Measurements from ENCODE around the gene SORCS2.

GRCh38 chr4:7646384-7647061 is 454.2 kb downstream of the SORCS2 start:
- TF ChIP-seq EZH2 (IDR thresholded peaks at IDR 0.05; ENCODE audit: borderline replicate concordance, low read length) (no peak), CTCF (IDR thresholded peaks at IDR 0.05; ENCODE audit: low read length) (no peak)

Measured in OCI-LY1 (cell line).